Peyer's patch (tissue), 4 donors: ENCODE data around the gene PTMA. TPM values are rescaled to one million over a fixed set of nuclear protein-coding genes. Genes with fewer than 3 reads are reported as not detected.

ENCODE experiments used
- DNase-seq, 3 donors: peaks; one replicate each; pipeline ENCODE4 v3.0.0-alpha.2; 2017 to 2019
- H3K27ac ChIP-seq, 4 donors: fragments of 200-600 bp; sonication (generic); one replicate each; pipeline ENCODE4 v1.5.1; 2016 to 2019
- H3K27me3 ChIP-seq, 2 donors: fragments of 200-600 bp; sonication (generic); one replicate each; pipeline ENCODE4 v1.5.1; 2019
- H3K36me3 ChIP-seq, 3 donors: fragments of 200-600 bp; sonication (generic); one replicate each; pipeline ENCODE4 v1.5.1; 2016 to 2019
- H3K4me1 ChIP-seq, 4 donors: fragments of 200-600 bp; sonication (generic); one replicate each; pipeline ENCODE4 v1.5.1; 2016 to 2019
- H3K4me3 ChIP-seq, 4 donors: fragments of 200-600 bp; sonication (generic); 1 replicate in 3 of 4; 2 replicates in 1 of 4; pipeline ENCODE4 v1.5.1; 2016 to 2019; ENCODE audit warnings: mild to moderate bottlenecking in 1 of 4
- H3K9me3 ChIP-seq, 4 donors: fragments of 200-600 bp; sonication (generic); one replicate each; pipeline ENCODE4 v1.5.1; 2016 to 2019; ENCODE audit warnings: mild to moderate bottlenecking in 1 of 4
- POLR2A ChIP-seq, 2 donors: fragments of 450-650 bp; IDR thresholded peaks; one replicate each; pipeline ENCODE4 v1.5.1; 2017; ENCODE audit warnings: antibody characterized with exemption in 2 of 2, mild to moderate bottlenecking in 2 of 2, moderate library complexity in 2 of 2
- total RNA-seq, 4 donors: library from RNA; depleted of rRNA; stranded (reverse); fragments of >200 nt; gene quantifications; one replicate each; pipeline ENCODE4 v1.1.0, GENCODE V29; 2016
- TF ChIP-seq, protein P1 (sequence below), 6 experiments: fragments of 450-650 bp in 4 of 6; fragments of 200-600 bp in 2 of 6; sonication (generic) in 1 of 6; IDR thresholded peaks; one replicate each; pipeline ENCODE4 v1.5.1; 2017 to 2019; ENCODE audit warnings: antibody characterized with exemption in 6 of 6, mild to moderate bottlenecking in 3 of 6, moderate library complexity in 1 of 6

Gene PTMA
- total RNA-seq, 4 donors from 2014 or later = 316 to 1,049 (median 353) TPM

DNA sequence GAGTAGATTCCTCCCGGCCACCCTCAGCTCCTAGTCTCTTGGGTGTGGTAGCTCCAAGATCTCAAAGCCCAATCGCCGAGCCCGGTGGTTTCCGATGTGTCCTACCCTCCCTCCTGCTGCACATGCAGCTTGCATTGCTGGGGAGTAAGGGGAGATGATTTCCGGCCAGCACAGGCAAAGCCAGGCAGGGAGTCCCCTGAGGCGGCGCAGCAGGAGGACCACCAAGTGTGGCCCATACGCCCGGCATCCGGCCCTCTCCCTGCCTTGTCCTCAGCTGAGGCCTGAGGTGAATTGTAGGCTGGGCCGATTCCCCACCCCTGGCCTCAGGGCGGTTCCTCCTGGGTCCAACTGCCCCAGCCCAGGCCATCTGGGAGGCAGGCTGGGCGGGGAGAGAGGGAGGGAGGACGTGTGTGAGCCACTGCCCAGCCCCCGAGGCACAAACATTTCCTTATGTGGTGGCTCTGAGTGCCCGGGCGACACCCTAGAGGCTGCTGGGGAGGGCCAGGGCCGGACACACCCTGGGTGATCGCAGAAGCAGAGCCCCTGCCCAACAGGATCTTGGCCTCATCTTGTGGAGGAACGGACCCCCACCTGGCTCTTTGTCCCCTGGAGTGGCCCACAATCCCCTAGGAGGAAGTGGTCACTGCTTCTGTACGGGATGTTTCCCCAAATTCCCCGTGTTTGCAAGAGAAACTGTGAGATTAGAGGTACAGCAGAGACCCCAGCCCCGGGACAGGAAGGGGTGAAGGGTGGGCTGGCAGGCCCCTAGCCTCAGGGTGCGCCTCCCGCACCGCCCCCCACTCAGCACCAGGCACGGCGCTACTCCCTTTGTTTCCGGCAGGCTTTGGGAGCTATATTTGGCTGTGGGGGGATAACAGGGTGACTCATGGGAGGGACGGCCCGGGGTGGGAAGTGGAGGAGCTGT, 41.9 kb upstream of the PTMA start:
- peak overlapping the region; percentile 37 to 61 (median 52) for H3K4me3 ChIP-seq
- no peaks in the 10 kb centered on the region for H3K27me3 ChIP-seq
- H3K4me1 ChIP-seq = peaks cover 4 to 46% (median 14%) of the 10 kb centered on the region in 4 donors
- peak overlapping the region; percentile 97 to 99 (median 98) for H3K27ac ChIP-seq
- TF ChIP-seq, protein P1, sequence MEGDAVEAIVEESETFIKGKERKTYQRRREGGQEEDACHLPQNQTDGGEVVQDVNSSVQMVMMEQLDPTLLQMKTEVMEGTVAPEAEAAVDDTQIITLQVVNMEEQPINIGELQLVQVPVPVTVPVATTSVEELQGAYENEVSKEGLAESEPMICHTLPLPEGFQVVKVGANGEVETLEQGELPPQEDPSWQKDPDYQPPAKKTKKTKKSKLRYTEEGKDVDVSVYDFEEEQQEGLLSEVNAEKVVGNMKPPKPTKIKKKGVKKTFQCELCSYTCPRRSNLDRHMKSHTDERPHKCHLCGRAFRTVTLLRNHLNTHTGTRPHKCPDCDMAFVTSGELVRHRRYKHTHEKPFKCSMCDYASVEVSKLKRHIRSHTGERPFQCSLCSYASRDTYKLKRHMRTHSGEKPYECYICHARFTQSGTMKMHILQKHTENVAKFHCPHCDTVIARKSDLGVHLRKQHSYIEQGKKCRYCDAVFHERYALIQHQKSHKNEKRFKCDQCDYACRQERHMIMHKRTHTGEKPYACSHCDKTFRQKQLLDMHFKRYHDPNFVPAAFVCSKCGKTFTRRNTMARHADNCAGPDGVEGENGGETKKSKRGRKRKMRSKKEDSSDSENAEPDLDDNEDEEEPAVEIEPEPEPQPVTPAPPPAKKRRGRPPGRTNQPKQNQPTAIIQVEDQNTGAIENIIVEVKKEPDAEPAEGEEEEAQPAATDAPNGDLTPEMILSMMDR (IDR thresholded peaks at IDR 0.05) = peak in 3 of 6 experiments; percentile 8 to 15 (median 10)
- TF ChIP-seq POLR2A (IDR thresholded peaks at IDR 0.05) = peak; percentile 99
- DNase-seq = peak; percentile 74 to 97 (median 96)
- no peaks in the 10 kb centered on the region for H3K36me3 ChIP-seq
- no peaks in the 10 kb centered on the region for H3K9me3 ChIP-seq

DNA sequence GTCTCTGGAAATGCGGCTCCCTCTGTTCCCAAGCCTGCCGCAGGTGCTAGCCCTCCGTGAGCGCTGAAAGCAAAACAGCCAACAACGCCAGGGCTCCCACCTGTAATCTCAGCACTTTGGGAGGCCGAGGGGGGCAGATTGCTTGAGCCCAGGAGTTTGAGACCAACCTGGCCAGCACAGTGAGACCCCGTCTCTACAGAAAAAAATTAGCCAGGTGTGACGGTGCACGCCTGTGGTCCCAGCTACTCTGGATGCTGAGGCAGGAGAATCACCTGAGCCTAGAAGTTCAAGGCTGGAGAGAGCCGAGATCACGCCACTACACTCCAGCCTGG, 41.3 kb upstream of the PTMA start:
- no peak for DNase-seq
- H3K9me3 ChIP-seq = no peaks in the 10 kb centered on the region
- TF ChIP-seq, protein P1 (IDR thresholded peaks at IDR 0.05) = no peak
- TF ChIP-seq POLR2A (IDR thresholded peaks at IDR 0.05) = no peak
- no peaks in the 10 kb centered on the region for H3K36me3 ChIP-seq
- H3K27me3 ChIP-seq = no peaks in the 10 kb centered on the region
- peaks cover 4 to 52% (median 16%) of the 10 kb centered on the region in 4 donors for H3K4me1 ChIP-seq
- peak overlapping the region; percentile 37 to 61 (median 52) for H3K4me3 ChIP-seq
- peak overlapping the region; percentile 97 to 99 (median 98) for H3K27ac ChIP-seq

GRCh38 chr2:231667496-231667895, 40.8 kb upstream of the PTMA start:
- peak overlapping the region in 3 of 4 donors; percentile 51 to 61 (median 52) for H3K4me3 ChIP-seq
- H3K27me3 ChIP-seq = no peaks in the 10 kb centered on the region
- peak overlapping the region; percentile 97 to 99 (median 98) for H3K27ac ChIP-seq
- TF ChIP-seq POLR2A (IDR thresholded peaks at IDR 0.05) = peak in 1 of 2 donors; percentile 36
- TF ChIP-seq, protein P1 (IDR thresholded peaks at IDR 0.05) = no peak
- DNase-seq = peak; percentile 17 to 72 (median 69)
- no peaks in the 10 kb centered on the region for H3K36me3 ChIP-seq
- no peaks in the 10 kb centered on the region for H3K9me3 ChIP-seq
- peaks cover 4 to 56% (median 19%) of the 10 kb centered on the region in 4 donors for H3K4me1 ChIP-seq

GRCh38 chr2:231668981-231669380, 39.3 kb upstream of the PTMA start:
- Histone ChIP-seq H3K27ac (peak overlapping the region in 1 of 4 donors; percentile 97), H3K4me1 (peaks cover 4 to 64% (median 29%) of the 10 kb centered on the region in 4 donors), H3K36me3 (no peaks in the 10 kb centered on the region)

DNA sequence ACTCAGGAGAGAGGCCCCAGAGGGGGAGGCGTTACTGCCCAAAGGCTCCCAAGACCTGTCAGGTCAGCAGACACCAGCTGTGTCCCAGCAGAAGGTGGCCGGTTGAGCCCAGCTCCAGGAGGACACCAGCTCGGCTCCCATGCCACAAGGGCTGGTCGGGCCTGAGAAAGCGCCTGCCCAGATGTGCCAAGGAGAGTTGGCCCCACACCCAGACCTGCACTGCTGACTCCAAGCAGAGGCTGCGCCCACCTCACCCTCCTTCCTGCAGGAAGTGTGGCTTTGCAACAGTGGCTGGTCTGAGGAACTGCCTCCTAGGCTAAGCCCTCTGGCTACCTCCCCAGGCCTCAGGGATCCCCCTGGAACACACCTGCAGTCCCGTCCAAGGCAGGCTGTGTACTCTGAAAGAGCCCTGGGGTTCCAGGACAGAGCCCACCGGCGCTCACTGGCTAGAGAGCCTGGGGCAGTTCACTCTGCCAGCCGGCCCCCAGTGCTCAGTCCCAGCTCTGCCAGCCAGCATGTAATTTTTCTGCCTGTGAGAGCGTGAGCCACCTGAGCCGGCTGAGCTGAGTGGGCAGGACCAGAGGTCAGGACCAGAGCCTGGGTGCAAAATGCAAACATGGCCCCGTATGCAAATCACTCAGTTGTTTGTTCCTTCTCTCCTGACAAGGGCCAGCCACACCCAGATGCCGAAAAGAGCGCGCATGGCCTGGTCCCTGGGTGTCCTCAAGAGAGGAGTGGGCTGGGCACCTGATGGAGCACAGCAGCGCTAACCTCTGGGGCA, 36.9 kb upstream of the PTMA start:
- Histone ChIP-seq H3K9me3 (no peaks in the 10 kb centered on the region), H3K4me1 (peaks cover 9 to 63% (median 42%) of the 10 kb centered on the region in 4 donors), H3K27me3 (no peaks in the 10 kb centered on the region), H3K4me3 (peak overlapping the region in 2 of 4 donors; percentile 32 to 44), H3K27ac (peak overlapping the region; percentile 87 to 94 (median 90)), H3K36me3 (no peaks in the 10 kb centered on the region)
- peak; percentile 64 to 92 (median 86) for DNase-seq
- no peak for TF ChIP-seq POLR2A (IDR thresholded peaks at IDR 0.05)
- TF ChIP-seq, protein P1 (IDR thresholded peaks at IDR 0.05) = peak in 1 of 6 experiments; percentile 7

More at GRCh38 chr2:231668981-231669380, 39.3 kb upstream of the PTMA start:
- TF ChIP-seq, protein P1 (IDR thresholded peaks at IDR 0.05) = no peak
- no peak for TF ChIP-seq POLR2A (IDR thresholded peaks at IDR 0.05)
- no peak for DNase-seq
- Histone ChIP-seq H3K9me3 (no peaks in the 10 kb centered on the region), H3K4me3 (no peak overlapping the region), H3K27me3 (no peaks in the 10 kb centered on the region)
